ENCODE measurements around the gene PTPRCAP.

DNA sequence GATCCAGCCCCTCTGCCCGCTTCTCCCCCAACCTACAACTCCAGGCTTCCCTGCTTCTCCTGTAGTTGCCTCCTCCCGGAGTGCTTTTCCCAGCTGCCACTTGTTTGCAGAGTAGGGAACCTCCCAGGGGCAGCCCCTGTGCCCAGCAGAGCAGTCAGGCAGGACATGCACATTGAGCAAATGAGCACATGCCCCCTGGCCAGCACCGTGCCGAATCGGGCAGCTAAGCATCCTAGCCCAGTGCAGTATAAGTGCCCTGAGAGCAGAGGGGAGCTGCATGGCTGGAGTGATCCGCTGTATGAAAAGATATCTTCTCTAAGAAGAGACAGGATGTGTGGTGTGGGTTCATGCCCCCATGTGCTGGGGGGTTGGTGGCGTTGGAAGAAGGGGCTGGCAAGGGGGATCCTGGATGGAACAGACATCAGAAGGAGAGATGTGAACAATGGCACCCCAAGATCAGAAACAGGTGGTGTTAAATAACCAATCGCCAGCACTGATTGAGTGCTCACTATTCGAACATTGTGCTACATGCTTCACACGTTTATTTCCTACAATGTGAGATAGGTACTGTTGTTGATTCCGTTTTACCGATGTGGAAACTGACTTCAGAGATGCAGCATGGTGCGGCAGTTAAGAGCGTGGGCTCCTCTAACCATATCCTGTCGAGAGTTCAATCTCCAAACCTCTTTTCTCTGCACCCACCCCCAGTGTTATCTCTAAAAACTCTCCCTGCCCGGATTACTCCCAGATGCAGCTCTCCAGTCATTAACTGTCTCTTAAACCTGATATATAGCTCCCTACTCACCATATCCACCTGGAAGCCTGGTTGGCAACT lies 46.6 kb upstream of the PTPRCAP start:
- TF ChIP-seq, protein P1, sequence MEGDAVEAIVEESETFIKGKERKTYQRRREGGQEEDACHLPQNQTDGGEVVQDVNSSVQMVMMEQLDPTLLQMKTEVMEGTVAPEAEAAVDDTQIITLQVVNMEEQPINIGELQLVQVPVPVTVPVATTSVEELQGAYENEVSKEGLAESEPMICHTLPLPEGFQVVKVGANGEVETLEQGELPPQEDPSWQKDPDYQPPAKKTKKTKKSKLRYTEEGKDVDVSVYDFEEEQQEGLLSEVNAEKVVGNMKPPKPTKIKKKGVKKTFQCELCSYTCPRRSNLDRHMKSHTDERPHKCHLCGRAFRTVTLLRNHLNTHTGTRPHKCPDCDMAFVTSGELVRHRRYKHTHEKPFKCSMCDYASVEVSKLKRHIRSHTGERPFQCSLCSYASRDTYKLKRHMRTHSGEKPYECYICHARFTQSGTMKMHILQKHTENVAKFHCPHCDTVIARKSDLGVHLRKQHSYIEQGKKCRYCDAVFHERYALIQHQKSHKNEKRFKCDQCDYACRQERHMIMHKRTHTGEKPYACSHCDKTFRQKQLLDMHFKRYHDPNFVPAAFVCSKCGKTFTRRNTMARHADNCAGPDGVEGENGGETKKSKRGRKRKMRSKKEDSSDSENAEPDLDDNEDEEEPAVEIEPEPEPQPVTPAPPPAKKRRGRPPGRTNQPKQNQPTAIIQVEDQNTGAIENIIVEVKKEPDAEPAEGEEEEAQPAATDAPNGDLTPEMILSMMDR (IDR thresholded peaks at IDR 0.05; ENCODE audit: low read depth, low read length) = no peak
- TF ChIP-seq, protein P2, sequence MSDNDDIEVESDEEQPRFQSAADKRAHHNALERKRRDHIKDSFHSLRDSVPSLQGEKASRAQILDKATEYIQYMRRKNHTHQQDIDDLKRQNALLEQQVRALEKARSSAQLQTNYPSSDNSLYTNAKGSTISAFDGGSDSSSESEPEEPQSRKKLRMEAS (IDR thresholded peaks at IDR 0.05; ENCODE audit: low read depth, low read length) = peak; percentile 52; the same call in 1 of the 2 replicates
- TF ChIP-seq POLR2A (IDR thresholded peaks at IDR 0.05; ENCODE audit: extremely low read depth, insufficient read length) (no peak), MYC (IDR thresholded peaks at IDR 0.05; ENCODE audit: low read depth, low read length) (no peak)

Measured in NB4 (cell line).